Measurements from ENCODE around the gene THEMIS. TPM values are rescaled to one million over a fixed set of nuclear protein-coding genes. Genes with fewer than 3 reads are reported as not detected.

Gene THEMIS
- total and polyA plus RNA-seq, 2 experiments from 2014 or later, result 0.05 to 0.11 TPM

GRCh38 chr6:127793396-127793795 is 107.5 kb downstream of the THEMIS start:
- no peaks in the 10 kb centered on the region for H3K9me2 ChIP-seq (ENCODE audit: insufficient read depth)
- DNase-seq, result no peak
- WGBS, 2 experiments (ENCODE audit: low coverage in 1 of 2, low lambda C conversion rate in 2 of 2, missing lambda C conversion rate in 2 of 2), result 88 to 94% methylated on average over 1 of the region's 1 CpG
- no peak overlapping the region for H3K4me2 ChIP-seq (ENCODE audit: unreplicated experiment)
- no peaks in the 10 kb centered on the region for H3F3A ChIP-seq (ENCODE audit: insufficient read depth)
- H3K4me1 ChIP-seq (ENCODE audit: insufficient read depth), result no peaks in the 10 kb centered on the region
- H3K36me3 ChIP-seq (ENCODE audit: low read depth), result no peaks in the 10 kb centered on the region
- no peaks in the 10 kb centered on the region for H3K79me2 ChIP-seq (ENCODE audit: insufficient read depth)
- no peak overlapping the region for H2AFZ ChIP-seq
- H4K20me1 ChIP-seq (ENCODE audit: insufficient read depth), result no peaks in the 10 kb centered on the region
- H3K9me3 ChIP-seq (ENCODE audit: low read depth), result no peaks in the 10 kb centered on the region
- H3K27ac ChIP-seq, result no peak overlapping the region
- no peak overlapping the region for H3K9ac ChIP-seq
- no peak overlapping the region for H3K4me3 ChIP-seq
- H3K27me3 ChIP-seq (replicated peaks; ENCODE audit: insufficient read depth), result no peaks in the 10 kb centered on the region; the same call in none of the 2 replicates
- no peak for TF ChIP-seq EZH2 (IDR thresholded peaks at IDR 0.05; ENCODE audit: insufficient read depth, poor library complexity, severe bottlenecking)
- TF ChIP-seq EZH2phosphoT487 (IDR thresholded peaks at IDR 0.05; ENCODE audit: insufficient read depth, low read depth), result no peak
- in situ Hi-C loops (cut with MboI), result no loop called here

DNA sequence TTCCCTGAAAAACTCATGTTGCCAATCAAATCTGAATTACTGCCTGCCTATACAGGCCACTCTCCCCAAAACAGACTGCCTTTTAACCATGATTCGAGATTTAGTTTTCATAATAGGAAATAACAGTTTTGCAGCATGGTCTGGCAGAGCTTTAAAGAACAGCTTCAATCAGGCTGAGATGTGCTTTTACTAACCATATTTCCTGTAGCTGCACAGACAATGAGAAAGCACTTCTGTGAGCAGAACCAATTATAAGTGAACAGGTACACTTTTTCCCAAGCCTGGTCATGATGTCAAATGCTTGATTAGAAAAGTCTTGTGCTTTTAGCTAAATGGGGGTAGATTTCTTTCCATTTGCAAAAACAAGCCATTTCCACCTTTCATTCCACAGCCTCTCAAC is 108.2 kb downstream of the THEMIS start:
- in situ Hi-C loops (cut with MboI), result no loop called here
- no peaks in the 10 kb centered on the region for H3F3A ChIP-seq (ENCODE audit: insufficient read depth)
- H3K9me3 ChIP-seq (ENCODE audit: low read depth), result no peaks in the 10 kb centered on the region
- H3K4me1 ChIP-seq (ENCODE audit: insufficient read depth), result no peaks in the 10 kb centered on the region
- no peak overlapping the region for H3K27ac ChIP-seq
- no peak overlapping the region for H2AFZ ChIP-seq
- H3K9ac ChIP-seq, result no peak overlapping the region
- no peaks in the 10 kb centered on the region for H3K79me2 ChIP-seq (ENCODE audit: insufficient read depth)
- H3K4me2 ChIP-seq (ENCODE audit: unreplicated experiment), result no peak overlapping the region
- WGBS, 2 experiments (ENCODE audit: low coverage in 1 of 2, low lambda C conversion rate in 2 of 2, missing lambda C conversion rate in 2 of 2), result 0% methylated on average over 1 of the region's 1 CpG
- H4K20me1 ChIP-seq (ENCODE audit: insufficient read depth), result no peaks in the 10 kb centered on the region
- H3K27me3 ChIP-seq (replicated peaks; ENCODE audit: insufficient read depth), result no peaks in the 10 kb centered on the region; the same call in none of the 2 replicates
- TF ChIP-seq EZH2phosphoT487 (IDR thresholded peaks at IDR 0.05; ENCODE audit: insufficient read depth, low read depth) (no peak), EZH2 (IDR thresholded peaks at IDR 0.05; ENCODE audit: insufficient read depth, poor library complexity, severe bottlenecking) (no peak)
- no peak overlapping the region for H3K4me3 ChIP-seq
- no peak for DNase-seq
- no peaks in the 10 kb centered on the region for H3K36me3 ChIP-seq (ENCODE audit: low read depth)
- H3K9me2 ChIP-seq (ENCODE audit: insufficient read depth), result no peaks in the 10 kb centered on the region

GRCh38 chr6:127791779-127792528 is 108.9 kb downstream of the THEMIS start:
- Histone ChIP-seq H4K20me1 (ENCODE audit: insufficient read depth) (no peaks in the 10 kb centered on the region), H2AFZ (no peak overlapping the region), H3K9me3 (ENCODE audit: low read depth) (no peaks in the 10 kb centered on the region), H3K9ac (no peak overlapping the region), H3K27me3 (replicated peaks; ENCODE audit: insufficient read depth) (no peaks in the 10 kb centered on the region; the same call in none of the 2 replicates), H3K4me2 (ENCODE audit: unreplicated experiment) (no peak overlapping the region), H3K79me2 (ENCODE audit: insufficient read depth) (no peaks in the 10 kb centered on the region), H3K36me3 (ENCODE audit: low read depth) (no peaks in the 10 kb centered on the region), H3K4me1 (ENCODE audit: insufficient read depth) (no peaks in the 10 kb centered on the region), H3K9me2 (ENCODE audit: insufficient read depth) (no peaks in the 10 kb centered on the region), H3K27ac (no peak overlapping the region), H3K4me3 (no peak overlapping the region), H3F3A (ENCODE audit: insufficient read depth) (no peaks in the 10 kb centered on the region)
- WGBS, 2 experiments (ENCODE audit: low coverage in 1 of 2, low lambda C conversion rate in 2 of 2, missing lambda C conversion rate in 2 of 2), result 61 to 65% methylated on average over 11 of the region's 11 CpGs
- no peak for DNase-seq
- in situ Hi-C loops (cut with MboI), result no loop called here
- TF ChIP-seq EZH2 (IDR thresholded peaks at IDR 0.05; ENCODE audit: insufficient read depth, poor library complexity, severe bottlenecking) (no peak), EZH2phosphoT487 (IDR thresholded peaks at IDR 0.05; ENCODE audit: insufficient read depth, low read depth) (no peak)

DNA sequence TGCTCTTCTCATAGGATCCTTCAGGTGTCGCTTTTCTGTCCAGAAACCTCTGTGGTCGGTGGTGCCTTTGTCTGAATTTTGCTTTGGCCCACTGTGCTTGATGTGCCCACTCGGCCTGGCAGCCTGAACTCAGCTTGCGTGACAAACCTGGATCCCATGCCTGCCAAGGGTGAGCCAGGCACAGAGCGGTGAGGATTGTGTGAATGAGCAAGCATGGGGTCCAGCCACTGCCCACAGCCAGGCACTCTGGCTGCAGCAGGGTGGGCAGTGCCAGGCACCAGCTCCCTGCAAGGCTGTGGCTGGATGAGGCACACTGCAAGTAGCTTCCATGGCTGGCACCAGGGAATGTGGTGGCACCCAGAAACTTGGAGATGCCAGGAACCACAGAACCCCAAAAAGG is 110.3 kb downstream of the THEMIS start:
- Histone ChIP-seq H2AFZ (no peak overlapping the region), H3K4me1 (ENCODE audit: insufficient read depth) (no peaks in the 10 kb centered on the region; the same call in 1 of the 2 replicates), H3K9ac (no peak overlapping the region), H3K9me2 (ENCODE audit: insufficient read depth) (no peaks in the 10 kb centered on the region), H3K79me2 (ENCODE audit: insufficient read depth) (no peaks in the 10 kb centered on the region), H3K36me3 (ENCODE audit: low read depth) (no peaks in the 10 kb centered on the region), H4K20me1 (ENCODE audit: insufficient read depth) (no peaks in the 10 kb centered on the region), H3K4me2 (ENCODE audit: unreplicated experiment) (no peak overlapping the region), H3F3A (ENCODE audit: insufficient read depth) (no peaks in the 10 kb centered on the region), H3K4me3 (no peak overlapping the region), H3K27ac (no peak overlapping the region), H3K27me3 (replicated peaks; ENCODE audit: insufficient read depth) (no peaks in the 10 kb centered on the region; the same call in none of the 2 replicates), H3K9me3 (ENCODE audit: low read depth) (no peaks in the 10 kb centered on the region)
- TF ChIP-seq EZH2phosphoT487 (IDR thresholded peaks at IDR 0.05; ENCODE audit: insufficient read depth, low read depth) (no peak), EZH2 (IDR thresholded peaks at IDR 0.05; ENCODE audit: insufficient read depth, poor library complexity, severe bottlenecking) (no peak)
- 67 to 82% methylated on average over 5 of the region's 5 CpGs for WGBS, 2 experiments (ENCODE audit: low coverage in 1 of 2, low lambda C conversion rate in 2 of 2, missing lambda C conversion rate in 2 of 2)
- no peak for DNase-seq
- in situ Hi-C loops (cut with MboI), result no loop called here

Data from GM23248 (cell line).